HEK293 (cell line): ENCODE data around the gene MTA3.

Experiments used
- AEBP2 ChIP-seq: fragments of 450-650 bp; formaldehyde crosslinking; IDR thresholded peaks from 2 replicates; pipeline ENCODE4 v1.5.1; 2016; ENCODE audit warnings: missing biosample characterization, missing genetic modification characterization, borderline replicate concordance
- CTCF ChIP-seq: fragments of 450-650 bp; formaldehyde crosslinking; IDR thresholded peaks from 2 replicates; pipeline ENCODE4 v1.5.1; 2016; ENCODE audit warnings: missing biosample characterization, missing genetic modification characterization
- KLF10 ChIP-seq: fragments of 450-650 bp; IDR thresholded peaks from 2 replicates; pipeline ENCODE4 v1.5.1; 2018; ENCODE audit warnings: missing biosample characterization, mild to moderate bottlenecking, missing genetic modification characterization
- KLF9 ChIP-seq: fragments of 450-650 bp; formaldehyde crosslinking; IDR thresholded peaks from 2 replicates; pipeline ENCODE4 v1.5.1; 2016; ENCODE audit warnings: missing biosample characterization, missing genetic modification characterization, low read depth
- PRDM1 ChIP-seq: fragments of 450-650 bp; formaldehyde crosslinking; IDR thresholded peaks from 2 replicates; pipeline ENCODE4; 2016; ENCODE audit warnings: missing biosample characterization, missing genetic modification characterization
- ZBTB7A ChIP-seq: fragments of 450-650 bp; formaldehyde crosslinking; IDR thresholded peaks from 2 replicates; pipeline ENCODE4 v1.5.1; 2016; ENCODE audit warnings: low read depth, missing biosample characterization, missing genetic modification characterization
- ZNF37A ChIP-seq: fragments of 450-650 bp; IDR thresholded peaks from 2 replicates; pipeline ENCODE4 v1.5.1; 2018; ENCODE audit warnings: missing biosample characterization, missing genetic modification characterization
- ZNF513 ChIP-seq: fragments of 450-650 bp; IDR thresholded peaks from 2 replicates; pipeline ENCODE4 v1.5.1; 2018; ENCODE audit warnings: missing biosample characterization, missing genetic modification characterization

GRCh38 chr2:42675815-42676214 lies 107.4 kb downstream of the MTA3 start:
- TF ChIP-seq ZBTB7A (tag by site-specific recombination), result no peak
- TF ChIP-seq KLF9 (tag by site-specific recombination), result no peak
- TF ChIP-seq CTCF, result no peak
- TF ChIP-seq AEBP2, result no peak
- TF ChIP-seq PRDM1, result no peak
- TF ChIP-seq ZNF513 (tag by site-specific recombination), result no peak
- TF ChIP-seq ZNF37A (tag by site-specific recombination), result no peak
- TF ChIP-seq KLF10 (tag by site-specific recombination), result no peak
